OCI-M2 (cell line): ENCODE data around the gene LIN28A.

Experiments
- DNase-seq: peaks from one replicate; lab custom pipeline; 2025; ENCODE audit not compliant: unreplicated experiment; lab: John Stamatoyannopoulos, UW

The LIN28A gene

GRCh38 chr1:26387447-26387846 lies 23.2 kb upstream of the LIN28A start:
- DNase-seq = no peak

DNA sequence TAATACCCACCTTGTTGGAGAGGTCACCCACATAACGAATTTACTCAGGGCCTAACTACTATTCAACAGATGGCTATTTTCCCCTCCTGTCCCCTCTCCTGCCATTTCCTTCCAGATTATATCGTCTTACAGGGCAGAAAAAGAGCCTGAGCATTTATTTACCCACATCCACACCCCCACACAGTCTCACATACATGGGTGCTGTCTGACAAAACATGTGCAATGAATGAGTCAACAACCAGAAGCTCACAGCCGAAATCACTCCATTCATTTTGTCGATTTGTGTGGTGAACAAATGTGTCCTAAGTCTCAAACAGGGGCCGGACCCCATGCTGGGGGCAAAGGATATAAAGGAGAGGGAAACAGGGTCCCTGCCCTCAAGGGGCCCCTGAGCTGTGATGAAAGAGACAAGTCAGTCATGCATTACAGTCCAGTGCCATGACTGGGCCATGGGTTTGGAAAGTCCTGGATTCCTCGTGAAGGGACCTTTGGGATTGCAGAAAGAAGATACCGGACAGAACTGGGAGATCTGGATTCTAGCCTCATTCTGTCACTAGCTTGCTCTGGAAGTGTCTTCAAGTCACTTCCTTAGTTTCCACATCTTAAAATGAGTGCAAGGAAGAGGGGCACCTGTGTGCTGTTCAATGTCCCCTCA lies 21.7 kb upstream of the LIN28A start:
- DNase-seq = no peak

DNA sequence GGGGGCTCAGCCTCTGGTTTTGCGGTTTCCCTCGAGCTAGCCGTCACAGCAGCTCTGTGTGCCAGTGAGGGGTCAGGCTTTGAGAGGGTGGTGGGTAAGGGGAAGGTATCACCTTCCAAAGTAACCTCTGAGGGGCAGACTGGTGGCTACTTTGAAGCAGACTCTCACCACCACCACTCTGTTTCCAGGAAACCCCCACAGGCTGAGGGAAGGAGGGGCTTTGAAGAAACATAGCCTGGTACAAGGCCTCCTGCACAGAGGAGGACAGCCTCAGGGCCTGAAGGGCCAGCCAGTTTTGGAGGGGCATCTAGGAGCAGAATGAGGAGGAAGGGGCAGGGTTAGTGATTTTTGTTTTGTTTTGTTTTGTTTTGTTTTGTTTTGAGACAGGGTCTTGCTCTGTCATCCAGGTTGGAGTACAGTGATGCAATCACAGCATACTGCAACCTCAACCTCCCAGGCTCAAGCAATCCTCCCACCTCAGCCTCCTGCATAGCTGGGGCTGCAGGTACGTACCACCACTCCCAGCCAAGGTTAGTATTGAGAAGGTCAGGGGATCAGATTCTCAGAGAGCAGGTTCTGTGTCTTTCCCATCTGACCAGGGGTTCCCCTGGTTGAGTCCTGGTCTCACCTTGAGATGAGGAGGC lies 20.9 kb upstream of the LIN28A start:
- DNase-seq = no peak

GRCh38 chr1:26391450-26391849 lies 19.2 kb upstream of the LIN28A start:
- no peak for DNase-seq

DNA sequence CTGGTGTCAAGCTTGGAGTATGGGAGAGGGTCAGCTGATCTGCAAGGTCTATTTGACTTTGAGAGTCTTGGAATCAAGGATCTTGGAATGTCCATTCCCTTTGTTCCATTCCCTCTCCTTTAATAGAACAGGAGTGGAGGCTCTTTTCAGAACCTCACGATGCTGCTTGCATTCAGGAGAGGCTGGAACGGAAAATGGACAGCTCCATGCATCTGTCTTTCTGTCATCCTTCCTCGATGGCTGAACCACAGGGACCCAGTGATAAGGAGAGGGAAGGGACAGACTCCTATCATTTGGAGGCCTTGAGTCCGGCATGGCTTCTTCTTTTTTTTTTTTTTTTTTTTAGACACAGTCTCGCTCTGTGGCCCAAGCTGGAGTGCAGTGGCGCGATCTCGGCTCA lies 14.9 kb upstream of the LIN28A start:
- peak; percentile 5 for DNase-seq

DNA sequence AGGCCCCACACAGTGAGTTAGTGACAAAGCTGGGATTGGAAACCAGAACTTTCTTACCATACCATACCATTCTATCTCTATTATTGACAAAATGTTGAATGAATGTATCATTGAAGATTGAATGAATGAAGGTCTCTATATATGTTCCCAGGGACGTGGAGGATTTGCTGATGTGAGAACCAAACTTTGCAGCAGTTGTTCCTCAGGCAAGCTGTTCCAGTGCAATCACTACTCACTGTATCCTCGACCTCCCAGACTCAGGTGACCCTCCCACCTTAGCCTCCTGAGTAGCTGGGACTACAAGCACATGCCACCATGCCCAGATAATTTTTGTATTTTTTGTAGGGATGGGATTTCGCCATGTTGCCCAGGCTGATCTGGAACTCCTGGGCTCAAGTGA lies 11.6 kb upstream of the LIN28A start:
- DNase-seq = no peak

DNA sequence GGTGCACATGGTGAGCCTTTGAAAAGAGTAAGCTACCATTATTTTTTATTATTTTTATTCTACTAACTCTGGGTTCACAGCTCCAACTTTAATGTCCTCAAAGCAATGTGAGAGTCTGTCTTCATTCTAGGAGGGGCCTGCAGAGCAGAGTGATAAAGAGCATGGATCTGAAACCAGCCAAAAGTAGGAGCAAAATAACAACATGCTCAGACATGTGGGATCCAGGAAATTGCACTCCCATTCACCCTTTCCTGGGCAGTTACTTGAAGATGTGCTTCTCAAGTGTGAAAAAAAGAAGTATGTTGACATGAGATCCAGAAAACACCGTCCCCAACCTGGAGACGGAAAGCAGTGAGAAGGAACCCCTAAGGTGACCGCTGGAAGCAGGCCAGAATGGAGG lies 8.7 kb upstream of the LIN28A start:
- no peak for DNase-seq

DNA sequence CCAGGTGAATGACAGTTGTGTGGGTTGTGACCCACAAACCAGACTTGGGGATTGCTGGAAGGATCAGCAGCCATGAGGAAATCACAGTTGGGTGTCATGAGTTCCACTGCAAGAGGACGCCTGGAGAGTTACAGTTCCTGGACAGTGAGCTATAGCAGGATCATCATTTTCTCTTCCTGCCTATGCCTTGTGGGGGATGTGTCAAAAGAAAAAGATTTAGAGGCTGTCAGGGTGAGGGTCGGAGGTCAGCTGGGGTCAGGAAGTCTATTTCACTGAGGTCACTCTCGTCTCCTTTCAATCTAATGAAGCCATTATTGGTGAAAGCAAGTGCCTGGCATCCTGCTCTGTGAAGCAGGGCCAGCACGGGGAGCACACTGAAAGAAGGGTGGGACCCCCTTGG lies 7.0 kb upstream of the LIN28A start:
- no peak for DNase-seq

- no peak for DNase-seq
These were observed 6.0 kb upstream of the LIN28A start for GRCh38 chr1:26404641-26405040.

DNA sequence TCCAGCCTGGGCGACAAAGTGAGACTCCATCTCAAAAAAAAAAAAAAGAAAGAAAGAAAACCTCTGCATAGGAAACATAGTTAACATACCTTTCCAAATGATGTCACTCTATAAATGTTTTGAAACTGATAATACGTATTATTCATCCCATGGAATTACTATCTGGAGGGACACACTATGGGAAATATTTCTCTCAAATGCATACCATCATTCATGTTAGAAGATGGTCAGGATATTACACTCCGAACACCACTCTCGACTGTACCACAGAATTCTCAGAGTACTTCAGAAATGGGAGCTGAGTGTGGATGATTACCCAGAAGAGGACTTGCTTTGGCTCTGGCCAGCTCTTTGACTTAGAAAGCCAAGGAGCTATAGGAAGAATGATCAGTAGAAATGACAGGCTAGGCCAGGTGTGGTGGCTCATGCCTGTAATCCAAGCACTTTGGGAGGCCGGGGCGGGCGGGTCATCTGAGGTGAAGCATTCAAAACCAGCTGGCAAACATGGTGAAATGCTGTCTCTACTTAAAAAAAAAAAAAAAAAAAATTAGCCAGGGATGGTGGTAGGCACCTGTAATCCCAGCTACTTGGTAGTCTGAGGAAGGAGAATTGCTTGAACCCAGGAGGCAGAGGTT lies 5.2 kb upstream of the LIN28A start:
- no peak for DNase-seq

DNA sequence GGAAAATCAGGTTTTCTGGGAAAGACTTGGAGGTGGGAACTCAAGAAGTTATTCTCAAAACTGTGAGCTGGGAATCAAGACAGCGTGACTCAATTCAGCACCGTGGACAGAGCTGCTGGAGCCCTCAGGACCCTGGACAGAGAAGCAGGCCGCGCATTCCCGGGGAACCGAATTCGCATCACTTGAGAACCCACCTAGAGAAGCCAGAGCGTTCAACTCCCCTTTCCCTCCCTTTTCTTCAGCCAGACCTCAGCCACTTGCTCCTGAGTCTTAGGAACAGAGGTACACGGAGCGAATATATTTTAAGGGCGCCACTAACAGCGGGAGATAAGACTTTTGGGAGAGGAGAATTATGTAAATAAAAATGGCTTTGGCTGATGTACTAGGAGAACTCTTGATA lies 2.0 kb upstream of the LIN28A start:
- peak; percentile 57 for DNase-seq

- DNase-seq = no peak
These were observed 1.3 kb upstream of the LIN28A start for GRCh38 chr1:26409191-26409807.

DNA sequence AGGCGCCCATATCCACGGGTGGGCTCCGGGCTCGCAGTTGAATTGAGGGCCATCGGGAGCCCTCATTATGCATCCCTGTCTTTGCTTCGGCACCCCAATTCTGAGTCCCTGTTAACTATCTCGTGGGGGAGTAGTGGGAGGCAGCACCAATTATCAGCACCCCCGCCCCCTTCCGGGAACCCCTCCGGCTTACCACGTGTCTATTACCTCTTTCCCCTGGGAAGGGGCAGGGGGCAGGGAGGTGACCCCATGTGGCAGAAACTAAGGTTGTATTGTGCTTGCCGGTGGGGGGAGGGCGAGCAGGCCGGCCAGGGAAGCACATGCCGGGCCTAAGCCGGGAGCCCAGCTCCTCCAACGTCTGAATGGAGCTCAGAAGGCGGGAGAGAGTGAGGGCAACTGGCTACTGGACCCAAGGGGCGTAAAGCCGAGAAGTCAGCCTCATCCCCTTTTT lies 1.0 kb downstream of the LIN28A start:
- DNase-seq = no peak

GRCh38 chr1:26412180-26412840 lies 1.7 kb downstream of the LIN28A start:
- no peak for DNase-seq

GRCh38 chr1:26413031-26413430 lies 2.4 kb downstream of the LIN28A start:
- DNase-seq = no peak

DNA sequence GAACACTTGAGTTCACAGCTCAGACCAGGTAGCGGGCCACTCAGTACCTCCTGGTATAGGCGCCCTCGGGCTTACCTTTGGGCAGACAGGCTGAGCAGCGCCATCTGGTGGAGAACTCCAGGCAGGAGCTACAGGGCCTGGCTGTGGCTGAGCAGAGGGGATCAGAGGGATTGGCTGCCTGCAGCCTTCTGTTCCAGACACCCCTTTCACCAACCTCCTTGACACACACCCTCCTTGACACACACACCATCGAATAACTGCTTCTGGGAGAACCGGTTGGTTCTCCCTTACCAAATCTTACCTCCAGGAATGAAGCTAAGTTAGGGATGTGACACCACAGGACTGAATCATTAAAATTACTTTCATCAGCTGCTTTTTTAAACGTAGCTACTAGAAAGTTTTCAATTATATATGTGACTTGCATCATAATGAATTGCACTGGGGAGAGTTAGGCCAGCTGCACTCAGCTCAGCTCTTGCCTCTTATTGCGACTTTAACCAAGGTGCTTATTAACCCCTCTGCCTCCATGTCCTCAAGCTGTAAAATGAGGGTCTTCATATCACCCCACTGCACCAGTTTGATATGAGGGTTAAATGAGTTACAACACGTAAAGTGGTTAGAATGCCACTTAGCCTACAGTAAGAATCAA lies 6.6 kb downstream of the LIN28A start:
- peak; percentile 22 for DNase-seq

DNA sequence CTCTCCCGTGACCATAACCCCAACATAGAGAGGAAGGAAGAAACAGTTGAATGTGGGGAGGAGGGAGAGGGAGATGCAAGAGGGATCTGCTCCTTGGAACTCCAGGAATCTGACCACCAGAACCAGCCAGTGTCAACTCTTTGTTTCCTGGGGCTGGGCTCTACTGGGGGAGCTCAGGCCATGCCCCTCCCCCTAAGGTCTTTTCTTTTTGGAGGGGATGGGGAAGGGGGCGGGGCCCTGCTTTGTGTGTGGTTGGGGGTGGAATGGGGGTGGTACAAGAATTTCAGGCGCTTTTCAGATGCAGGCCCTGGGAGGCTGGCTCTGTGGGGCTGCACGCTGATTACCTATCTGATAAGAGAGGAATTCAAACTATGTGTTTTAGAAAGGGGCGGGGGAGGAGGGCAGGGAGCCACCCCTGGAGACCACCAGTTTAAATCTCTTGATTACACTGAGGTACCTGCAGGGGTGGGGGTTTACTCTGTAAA lies 8.3 kb downstream of the LIN28A start:
- no peak for DNase-seq

GRCh38 chr1:26419494-26419893 lies 8.9 kb downstream of the LIN28A start:
- no peak for DNase-seq

DNA sequence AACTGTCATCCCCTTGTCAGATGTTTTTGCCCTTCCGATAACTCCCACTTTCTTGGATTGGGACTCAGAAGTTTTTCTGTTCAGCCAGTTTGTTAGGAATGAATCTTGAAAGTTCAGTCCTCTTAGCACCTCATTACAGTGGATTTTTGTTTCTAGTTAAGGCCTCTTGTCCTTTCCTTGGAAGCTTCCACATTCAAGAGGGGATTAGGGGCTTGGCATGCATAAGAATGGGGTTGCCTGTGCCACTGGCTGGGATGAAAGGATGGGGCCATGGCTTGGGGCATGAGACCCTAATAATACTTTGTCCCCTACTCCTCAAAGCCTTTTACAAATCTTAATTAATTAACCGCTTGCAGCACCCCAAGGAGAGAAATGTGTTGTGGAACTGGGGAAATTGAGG lies 19.1 kb downstream of the LIN28A start:
- no peak for DNase-seq

- peak; percentile 67 for DNase-seq
These were observed 21.5 kb downstream of the LIN28A start, which contains the start of gene DHDDS for GRCh38 chr1:26431979-26432695. Gene DHDDS, plus strand, starts transcription at chr1:26432321. Its CDS starts 625 bp downstream, at chr1:26432946.
